HG03060 (cell line): Measurements from ENCODE around the gene CHMP4A.

Source experiments
- ATAC-seq: cut with Tn5 transposase; IDR thresholded peaks from one replicate; pipeline ENCODE4 v1.9.1; 2021; ENCODE audit warnings: low read depth, moderate number of reproducible peaks; ENCODE audit not compliant: unreplicated experiment

CHMP4A gene

DNA sequence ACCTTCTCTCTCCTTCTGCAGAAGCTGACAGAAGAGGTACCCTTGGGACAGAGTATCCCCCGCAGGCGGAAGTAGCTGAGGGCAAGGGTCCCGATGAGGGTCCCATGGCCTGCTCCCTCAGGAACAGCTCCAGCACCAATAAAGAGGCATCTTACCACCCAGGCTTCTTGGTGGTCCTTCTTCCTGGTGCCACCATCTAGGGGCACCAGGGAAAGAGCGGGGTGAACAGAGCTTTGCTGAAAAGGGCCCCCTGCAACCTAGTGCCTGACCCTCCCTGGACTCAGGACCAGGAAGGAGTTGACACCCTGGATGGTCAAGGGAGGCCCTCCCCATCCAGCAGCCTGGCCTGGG lies 52.8 kb downstream of the CHMP4A start:
- ATAC-seq = no peak

DNA sequence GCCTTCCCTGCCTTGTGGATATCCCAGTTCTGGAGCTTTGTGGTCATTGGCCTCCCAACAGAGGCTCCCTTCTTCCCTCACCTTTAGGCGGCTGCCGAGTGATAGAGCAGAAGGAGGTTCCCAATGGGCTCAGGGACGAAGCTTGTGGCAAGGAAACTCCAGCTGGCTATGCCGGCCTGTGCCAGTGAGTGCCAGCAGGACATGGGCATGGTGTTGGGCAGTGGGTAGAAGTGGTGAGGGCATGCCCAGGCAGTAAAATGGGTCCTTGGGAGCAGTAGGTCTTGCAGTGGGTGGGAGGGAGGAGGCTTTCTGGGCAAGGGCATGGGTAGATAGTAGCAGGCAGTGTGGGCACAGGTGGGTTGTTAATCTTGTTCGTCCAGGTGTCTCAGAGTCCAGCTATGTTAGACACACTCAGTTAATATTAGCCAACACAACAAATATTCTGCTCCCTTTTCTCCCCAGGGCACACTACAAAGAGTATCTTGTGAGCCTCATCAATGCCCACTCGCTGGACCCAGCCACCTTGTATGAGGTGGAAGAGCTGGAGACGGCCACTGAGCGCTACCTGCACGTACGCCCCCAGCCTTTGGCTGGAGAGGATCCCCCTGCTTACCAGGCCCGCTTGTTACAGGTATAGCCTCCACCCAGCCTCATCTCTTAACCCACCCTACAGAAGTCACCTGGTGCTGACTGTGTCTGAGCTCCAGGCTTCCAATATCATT lies 53.4 kb downstream of the CHMP4A start:
- ATAC-seq = no peak
